Trophoblast cell (in vitro differentiated cells and primary cell): ENCODE results near the gene PMPCA.

Experiments
- DNase-seq, 2 donors: peaks; one replicate each; pipeline ENCODE4 v3.0.0-alpha.2; 2016
- H2AFZ ChIP-seq: 2 replicates; pipeline ENCODE4 v1.6.1; 2013; ENCODE audit warnings: low read length, moderate library complexity, mild to moderate bottlenecking; ENCODE audit not compliant: insufficient read depth, poor library complexity
- H2AK5ac ChIP-seq: 2 replicates; pipeline ENCODE4 v1.6.1; 2013; ENCODE audit warnings: mild to moderate bottlenecking, low read length
- H2BK120ac ChIP-seq: 2 replicates; pipeline ENCODE4 v1.6.1; 2013; ENCODE audit warnings: low read length, mild to moderate bottlenecking, moderate library complexity; ENCODE audit not compliant: insufficient read depth, poor library complexity
- H2BK12ac ChIP-seq: 2 replicates; pipeline ENCODE4 v1.6.1; 2013; ENCODE audit warnings: mild to moderate bottlenecking, low read length, moderate library complexity
- H2BK5ac ChIP-seq: 2 replicates; pipeline ENCODE4 v1.6.1; 2013; ENCODE audit warnings: low read length, low read depth, moderate library complexity, mild to moderate bottlenecking; ENCODE audit not compliant: poor library complexity
- H3K14ac ChIP-seq: 2 replicates; pipeline ENCODE4 v1.6.1; 2013; ENCODE audit warnings: mild to moderate bottlenecking, low read length
- H3K18ac ChIP-seq: 2 replicates; pipeline ENCODE4 v1.6.1; 2013; ENCODE audit warnings: mild to moderate bottlenecking, low read length
- H3K23ac ChIP-seq: 2 replicates; pipeline ENCODE4 v1.6.1; 2013; ENCODE audit warnings: low read length
- H3K27ac ChIP-seq: 2 replicates; pipeline ENCODE4 v1.5.1; 2013; ENCODE audit warnings: low read depth, mild to moderate bottlenecking, inconsistent platforms, low read length, moderate library complexity
- H3K27me3 ChIP-seq: 2 replicates; pipeline ENCODE4 v1.6.1; 2013; ENCODE audit warnings: inconsistent platforms, mild to moderate bottlenecking, low read length, moderate library complexity; ENCODE audit not compliant: insufficient read depth
- H3K36me3 ChIP-seq, 2 experiments: 1 replicate in 1 of 2; 2 replicates in 1 of 2; pipeline ENCODE4 v1.6.1; 2013; ENCODE audit warnings: low read length in 2 of 2, mild to moderate bottlenecking in 2 of 2, moderate library complexity in 1 of 2; ENCODE audit not compliant: insufficient read depth in 2 of 2, control insufficient read depth in 1 of 2
- H3K4ac ChIP-seq: 2 replicates; pipeline ENCODE4 v1.6.1; 2013; ENCODE audit warnings: low read depth, mild to moderate bottlenecking, low read length, moderate library complexity
- H3K4me1 ChIP-seq, 2 experiments: 1 replicate in 1 of 2; 2 replicates in 1 of 2; pipeline ENCODE4 v1.6.1; 2013; ENCODE audit warnings: low read length in 2 of 2, mild to moderate bottlenecking in 2 of 2, moderate library complexity in 1 of 2; ENCODE audit not compliant: insufficient read depth in 2 of 2, control insufficient read depth in 1 of 2
- H3K4me2 ChIP-seq: 2 replicates; pipeline ENCODE4 v1.6.1; 2013; ENCODE audit warnings: inconsistent platforms, mild to moderate bottlenecking, low read length, moderate library complexity
- H3K4me3 ChIP-seq: 2 replicates; pipeline ENCODE4 v1.5.1; 2013; ENCODE audit warnings: mild to moderate bottlenecking, low read depth, low read length, inconsistent platforms
- H3K79me1 ChIP-seq: one replicate; pipeline ENCODE4 v1.6.1; 2013; ENCODE audit warnings: low read length
- H3K79me2 ChIP-seq: 2 replicates; pipeline ENCODE4 v1.6.1; 2013; ENCODE audit warnings: low read length, mild to moderate bottlenecking; ENCODE audit not compliant: control insufficient read depth, insufficient read depth, poor library complexity
- H3K9ac ChIP-seq: 2 replicates; pipeline ENCODE4 v1.6.1; 2013; ENCODE audit warnings: mild to moderate bottlenecking, low read length
- H3K9me3 ChIP-seq: 2 replicates; pipeline ENCODE4 v1.6.1; 2013; ENCODE audit warnings: low read depth, mild to moderate bottlenecking, control low read depth, inconsistent platforms, low read length; ENCODE audit not compliant: insufficient read depth
- H4K12ac ChIP-seq: 2 replicates; pipeline ENCODE4 v1.6.1; 2013; ENCODE audit warnings: low read depth, mild to moderate bottlenecking, low read length, moderate library complexity
- H4K8ac ChIP-seq: 2 replicates; pipeline ENCODE4 v1.6.1; 2013; ENCODE audit warnings: low read depth, mild to moderate bottlenecking, low read length, moderate library complexity
- H4K91ac ChIP-seq: one replicate; pipeline ENCODE4 v1.6.1; 2013; ENCODE audit warnings: low read depth, mild to moderate bottlenecking, low read length, moderate library complexity
- WGBS: extraction: QIAGEN DNeasy Blood & Tissue Kit; methylation state at CpG from one replicate; pipeline ENCODE4 v1.1.7; 2013; ENCODE audit warnings: missing lambda C conversion rate; ENCODE audit not compliant: insufficient read length, insufficient coverage; ENCODE audit errors: extremely low coverage; 5-methylcytosine and 5-hydroxymethylcytosine counted together

The PMPCA gene

DNA sequence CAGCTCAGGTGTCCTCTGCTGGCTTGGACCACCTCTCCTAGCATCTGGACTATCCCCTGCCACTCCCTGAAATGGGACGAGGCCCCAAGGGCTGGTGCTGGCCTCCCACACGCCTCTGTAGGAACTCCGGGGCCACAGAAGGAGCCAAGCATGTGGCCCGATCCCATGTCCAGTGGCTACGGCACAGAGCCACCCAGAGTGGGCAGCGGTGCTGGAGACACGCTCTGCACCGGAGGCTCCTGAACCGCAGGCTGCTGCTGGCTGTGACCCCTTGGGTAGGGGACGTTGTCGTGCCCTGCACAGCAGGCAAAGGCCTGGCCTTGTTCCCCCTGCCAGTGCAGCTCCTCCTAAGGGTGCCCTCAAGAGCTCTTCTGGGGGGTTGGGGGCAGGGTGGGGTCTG is 30.6 kb upstream of the PMPCA start:
- no peaks in the 10 kb centered on the region for H3K27me3 ChIP-seq
- no peak overlapping the region for H4K12ac ChIP-seq
- no peak overlapping the region for H2BK5ac ChIP-seq
- no peak overlapping the region for H2BK12ac ChIP-seq
- H2AK5ac ChIP-seq = no peak overlapping the region
- H3K4me1 ChIP-seq = peaks cover 0 to 7% of the 10 kb centered on the region in 2 experiments
- no peaks in the 10 kb centered on the region for H3K79me1 ChIP-seq
- WGBS = no CpG with 5 or more reads among the region's 11 CpGs
- no peak for DNase-seq
- no peak overlapping the region for H3K4me2 ChIP-seq
- H3K4me3 ChIP-seq = no peak overlapping the region
- H3K23ac ChIP-seq = no peak overlapping the region
- H3K14ac ChIP-seq = no peak overlapping the region
- H3K9me3 ChIP-seq = no peaks in the 10 kb centered on the region
- H4K91ac ChIP-seq = no peak overlapping the region
- no peak overlapping the region for H2AFZ ChIP-seq
- H3K27ac ChIP-seq = no peak overlapping the region
- H3K18ac ChIP-seq = no peak overlapping the region
- peaks cover 87 to 89% of the 10 kb centered on the region in 2 experiments for H3K36me3 ChIP-seq
- no peak overlapping the region for H4K8ac ChIP-seq
- H3K4ac ChIP-seq = no peak overlapping the region
- H3K9ac ChIP-seq = no peak overlapping the region
- no peaks in the 10 kb centered on the region for H3K79me2 ChIP-seq
- no peak overlapping the region for H2BK120ac ChIP-seq

DNA sequence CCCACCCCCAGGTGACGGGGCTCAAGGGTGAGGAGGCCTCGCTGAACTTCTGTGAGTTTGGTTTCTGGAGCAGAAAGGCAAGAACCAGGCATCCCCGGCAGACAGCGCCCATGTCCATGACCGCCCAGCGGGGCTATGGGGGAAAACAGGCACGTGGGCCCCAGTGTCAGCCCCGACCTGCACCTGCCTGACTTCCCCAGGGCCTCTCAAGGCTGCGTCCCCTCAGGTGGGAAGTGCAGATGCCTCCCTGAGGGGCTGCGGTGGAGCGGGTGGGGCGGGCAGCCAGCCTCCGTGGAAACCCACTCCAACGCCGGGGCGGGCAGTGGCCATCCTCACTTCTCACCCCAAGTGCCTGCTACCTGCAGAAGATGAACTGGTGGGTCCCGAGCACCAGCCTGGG is 30.1 kb upstream of the PMPCA start:
- Histone ChIP-seq H4K91ac (no peak overlapping the region), H3K79me2 (no peaks in the 10 kb centered on the region)

DNA sequence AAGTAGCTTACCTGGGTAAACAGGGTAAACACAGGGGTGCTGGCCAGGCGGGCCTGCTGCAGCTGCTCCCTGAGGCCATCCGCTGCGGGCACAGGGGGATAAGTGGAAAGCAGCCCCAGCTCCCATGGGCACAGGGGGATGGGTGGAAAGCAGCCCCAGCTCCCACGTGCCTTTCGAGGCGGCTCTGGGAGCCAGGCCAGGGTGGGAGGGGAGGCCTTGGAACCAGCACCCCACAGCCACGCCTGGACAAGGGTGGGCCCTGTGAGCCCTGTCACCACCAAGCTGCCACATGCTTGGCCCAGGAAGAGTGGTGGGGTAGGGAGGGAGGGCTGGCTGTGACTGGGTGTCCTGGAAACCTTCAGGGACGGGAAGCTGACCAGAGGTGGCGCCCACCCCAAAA is 29.1 kb upstream of the PMPCA start:
- no peak overlapping the region for H3K14ac ChIP-seq
- no peak overlapping the region for H3K9ac ChIP-seq
- H3K4me2 ChIP-seq = no peak overlapping the region
- H2BK12ac ChIP-seq = no peak overlapping the region
- H4K91ac ChIP-seq = no peak overlapping the region
- no peak for DNase-seq
- no peaks in the 10 kb centered on the region for H3K4me1 ChIP-seq
- H2BK5ac ChIP-seq = no peak overlapping the region
- H3K4ac ChIP-seq = no peak overlapping the region
- H4K8ac ChIP-seq = no peak overlapping the region
- H3K9me3 ChIP-seq = no peaks in the 10 kb centered on the region
- no peak overlapping the region for H3K23ac ChIP-seq
- no peak overlapping the region for H3K18ac ChIP-seq
- H3K27me3 ChIP-seq = no peaks in the 10 kb centered on the region
- H2AFZ ChIP-seq = no peak overlapping the region
- no peak overlapping the region for H2BK120ac ChIP-seq
- WGBS = no CpG with 5 or more reads among the region's 9 CpGs
- H2AK5ac ChIP-seq = no peak overlapping the region
- H4K12ac ChIP-seq = no peak overlapping the region
- H3K79me2 ChIP-seq = no peaks in the 10 kb centered on the region
- no peaks in the 10 kb centered on the region for H3K79me1 ChIP-seq
- no peak overlapping the region for H3K27ac ChIP-seq
- H3K4me3 ChIP-seq = no peak overlapping the region
- H3K36me3 ChIP-seq = peaks cover 76 to 86% of the 10 kb centered on the region in 2 experiments

More for the DNA sequence above, 30.1 kb upstream of the PMPCA start:
- Histone ChIP-seq H3K27ac (no peak overlapping the region), H2AFZ (no peak overlapping the region), H3K4me3 (no peak overlapping the region), H3K23ac (no peak overlapping the region), H3K18ac (no peak overlapping the region), H2AK5ac (no peak overlapping the region), H2BK5ac (no peak overlapping the region), H3K4me2 (no peak overlapping the region), H4K8ac (no peak overlapping the region), H3K9ac (no peak overlapping the region), H3K9me3 (no peaks in the 10 kb centered on the region), H3K4ac (no peak overlapping the region), H3K36me3 (peaks cover 84 to 89% of the 10 kb centered on the region in 2 experiments), H3K14ac (no peak overlapping the region), H2BK12ac (no peak overlapping the region), H4K12ac (no peak overlapping the region), H2BK120ac (no peak overlapping the region), H3K27me3 (no peaks in the 10 kb centered on the region), H3K79me1 (no peaks in the 10 kb centered on the region), H3K4me1 (peaks cover 0 to 4% of the 10 kb centered on the region in 2 experiments)
- DNase-seq = no peak
- no CpG with 5 or more reads among the region's 17 CpGs for WGBS

DNA sequence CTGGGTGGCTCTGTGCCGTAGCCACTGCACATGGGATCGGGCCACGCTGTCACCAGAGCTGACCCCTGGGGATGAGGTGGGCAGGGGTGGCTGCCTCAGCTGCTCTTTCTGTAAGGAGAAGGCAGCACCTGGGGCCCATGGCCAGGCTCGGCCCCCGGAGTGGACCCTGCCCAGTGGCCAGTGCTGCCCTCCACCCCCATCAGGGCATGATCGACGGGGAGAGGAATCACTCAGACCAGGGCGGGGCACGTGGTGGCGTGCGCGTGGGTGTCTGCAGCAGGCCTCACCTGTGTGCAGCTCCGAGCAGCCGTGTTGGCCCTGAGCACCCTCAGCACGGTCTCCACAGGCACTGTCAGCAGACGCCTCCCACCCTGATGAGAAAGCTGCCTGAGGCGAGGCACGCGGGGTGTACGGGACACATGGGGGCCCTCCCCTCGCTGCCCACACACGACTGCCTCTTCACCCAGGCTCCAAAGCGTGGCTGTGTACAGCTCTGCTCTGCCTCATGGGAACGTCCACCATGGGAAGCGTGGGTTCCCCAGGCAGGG is 28.4 kb upstream of the PMPCA start:
- no peaks in the 10 kb centered on the region for H3K79me2 ChIP-seq
- H3K4me2 ChIP-seq = no peak overlapping the region
- no peak overlapping the region for H3K4me3 ChIP-seq
- DNase-seq = no peak
- H2AFZ ChIP-seq = no peak overlapping the region
- no CpG with 5 or more reads among the region's 25 CpGs for WGBS
- H2BK120ac ChIP-seq = no peak overlapping the region
- H2AK5ac ChIP-seq = no peak overlapping the region
- H3K9me3 ChIP-seq = no peaks in the 10 kb centered on the region
- no peak overlapping the region for H3K27ac ChIP-seq
- H4K12ac ChIP-seq = no peak overlapping the region
- H4K8ac ChIP-seq = no peak overlapping the region
- H4K91ac ChIP-seq = no peak overlapping the region
- H3K9ac ChIP-seq = no peak overlapping the region
- H2BK5ac ChIP-seq = no peak overlapping the region
- H3K79me1 ChIP-seq = no peaks in the 10 kb centered on the region
- H3K14ac ChIP-seq = no peak overlapping the region
- H2BK12ac ChIP-seq = no peak overlapping the region
- H3K4me1 ChIP-seq = no peaks in the 10 kb centered on the region
- no peak overlapping the region for H3K23ac ChIP-seq
- H3K4ac ChIP-seq = no peak overlapping the region
- peaks cover 77 to 85% of the 10 kb centered on the region in 2 experiments for H3K36me3 ChIP-seq
- no peaks in the 10 kb centered on the region for H3K27me3 ChIP-seq
- no peak overlapping the region for H3K18ac ChIP-seq
